EH (cell line): Measurements from ENCODE around the gene TMCC1.
"Not testable (repeated sequence)": the region's sequence is repeated elsewhere in the genome, so short reads cannot be mapped to it uniquely, and the experiment has no call there.

Source experiments
- DNase-seq: peaks from one replicate; pipeline ENCODE4 v3.0.0-alpha.2; 2015; ENCODE audit warnings: low read depth

TMCC1 gene

DNA sequence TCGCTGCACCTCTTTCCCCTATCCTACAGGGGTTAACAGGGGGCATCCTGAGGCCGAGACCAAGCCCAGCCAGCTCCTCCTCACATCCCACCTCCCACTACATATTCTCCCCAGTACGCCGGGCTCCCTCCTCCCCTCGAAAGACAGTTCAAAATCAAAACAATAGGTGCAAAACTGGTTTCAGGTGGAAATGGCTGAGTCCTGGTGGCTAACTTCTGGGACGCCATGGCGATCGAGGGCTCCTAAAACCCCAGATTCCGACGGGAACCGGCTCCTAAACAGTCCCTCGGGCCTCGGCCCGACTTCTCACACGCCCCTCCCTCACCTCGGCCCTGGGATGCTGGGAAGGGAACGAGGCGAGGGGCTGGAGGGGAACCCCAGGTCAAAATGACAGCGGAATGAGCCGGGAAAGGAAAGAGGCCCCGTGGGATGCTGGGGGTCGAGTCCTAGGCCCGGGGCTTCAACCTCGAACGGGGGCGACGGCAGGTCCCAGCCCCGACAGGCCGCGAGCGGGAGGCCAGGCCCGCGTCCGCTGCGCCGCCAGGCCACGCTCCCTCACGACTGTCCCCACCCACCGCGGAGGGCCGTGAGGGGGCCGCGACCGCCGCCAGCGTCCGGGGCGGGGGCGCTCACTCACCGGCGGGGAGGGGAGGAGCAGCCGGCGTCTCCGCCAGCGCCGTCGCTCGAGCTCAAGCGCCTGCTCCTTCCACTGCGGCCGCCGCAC lies 492 bp downstream of the TMCC1 start:
- peak; percentile 66 for DNase-seq

DNA sequence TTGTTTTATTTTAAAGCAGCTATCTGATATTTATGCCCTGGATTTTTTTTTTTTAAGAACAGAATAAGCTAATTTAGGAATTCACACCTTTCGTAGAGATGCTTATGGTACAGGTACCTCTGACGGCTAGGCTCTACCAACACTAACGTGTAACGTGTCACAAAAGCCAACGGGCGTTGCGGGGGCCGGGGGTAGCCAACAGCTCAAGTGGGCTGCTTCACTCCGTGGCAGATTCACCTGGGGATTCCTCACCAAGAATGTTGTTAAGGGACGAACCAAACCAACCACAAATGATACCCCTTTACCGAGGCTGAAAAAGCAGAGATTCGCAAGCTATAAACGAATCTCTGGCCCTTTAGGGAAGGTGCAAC lies 1.0 kb downstream of the TMCC1 start:
- no peak for DNase-seq

- no peak for DNase-seq
Measured at GRCh38 chr3:129890891-129891290, 2.6 kb downstream of the TMCC1 start.

DNA sequence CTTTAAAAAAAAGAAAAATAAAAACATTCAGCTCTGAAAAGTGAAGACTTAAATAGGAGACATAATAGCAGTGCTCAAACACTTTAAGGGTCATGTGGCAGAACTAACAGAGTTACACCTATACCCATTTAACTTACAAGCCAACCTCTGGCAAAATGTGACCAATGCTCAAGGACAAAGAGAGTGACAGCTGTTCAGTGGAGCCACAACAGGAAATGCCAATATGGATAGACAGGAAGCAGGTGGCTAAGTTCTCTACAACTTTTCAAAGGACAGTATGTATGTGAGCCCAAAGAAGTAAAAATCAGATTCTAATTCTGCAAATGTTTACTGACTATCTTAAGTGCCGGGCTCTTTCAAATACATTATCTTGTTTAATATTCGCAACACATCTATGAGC lies 3.4 kb downstream of the TMCC1 start:
- DNase-seq: no peak

GRCh38 chr3:129888771-129889170 lies 4.7 kb downstream of the TMCC1 start:
- DNase-seq: peak; percentile 98

GRCh38 chr3:129881261-129881660 lies 12.2 kb downstream of the TMCC1 start:
- DNase-seq: no peak

- DNase-seq: no peak
Measured at GRCh38 chr3:129878355-129878754, 15.2 kb downstream of the TMCC1 start.

- DNase-seq: not testable (repeated sequence)
Measured at GRCh38 chr3:129874479-129874878, 19.0 kb downstream of the TMCC1 start.

DNA sequence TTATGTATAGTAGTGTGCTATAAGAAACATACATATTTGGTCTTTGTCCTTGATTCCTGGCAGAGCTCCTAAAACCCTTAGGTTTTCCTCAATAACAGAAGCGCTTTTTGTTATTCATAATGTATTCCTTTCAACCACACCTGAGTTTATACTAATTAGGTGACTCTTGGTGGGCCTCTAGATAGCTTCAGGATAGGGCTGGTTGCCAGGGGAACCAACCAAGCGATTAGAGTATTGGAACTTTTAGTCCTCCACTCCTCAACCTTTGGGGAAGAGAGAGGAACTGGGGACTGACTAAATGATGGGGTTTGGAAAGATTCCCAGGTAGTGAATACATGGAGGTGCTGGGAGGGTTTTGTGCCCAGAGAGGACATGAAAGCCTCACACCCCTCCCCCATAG lies 24.6 kb downstream of the TMCC1 start:
- DNase-seq: no peak

- no peak for DNase-seq
Measured at GRCh38 chr3:129867506-129868124, 25.9 kb downstream of the TMCC1 start.

GRCh38 chr3:129865806-129866205 lies 27.7 kb downstream of the TMCC1 start:
- no peak for DNase-seq

- peak; percentile 10 for DNase-seq
Measured at GRCh38 chr3:129864519-129864918, 29.0 kb downstream of the TMCC1 start.

- no peak for DNase-seq
Measured at GRCh38 chr3:129859272-129859671, 34.2 kb downstream of the TMCC1 start.

- no peak for DNase-seq
Measured at GRCh38 chr3:129857899-129858298, 35.6 kb downstream of the TMCC1 start.

DNA sequence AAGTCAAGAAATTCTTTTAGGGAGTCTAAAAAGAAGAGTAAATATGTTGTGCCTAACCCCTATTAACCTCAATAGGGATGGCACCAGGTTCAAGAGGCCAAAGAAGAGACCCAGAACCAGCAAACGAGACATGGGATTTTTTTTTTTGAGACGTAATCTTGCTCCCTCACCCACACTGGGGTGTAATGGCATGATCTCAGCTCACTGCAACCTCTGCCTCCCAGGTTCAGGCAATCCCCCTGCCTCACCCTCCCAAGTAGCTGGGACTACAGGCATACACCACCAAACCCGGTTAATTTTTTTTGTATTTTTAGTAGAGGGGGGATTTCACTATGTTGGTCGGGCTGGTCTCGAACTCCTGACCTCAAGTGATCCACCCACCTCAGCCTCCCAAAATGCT lies 36.7 kb downstream of the TMCC1 start:
- not testable (repeated sequence) for DNase-seq

- peak; percentile 64 for DNase-seq
Measured at GRCh38 chr3:129855832-129856419, 37.6 kb downstream of the TMCC1 start.

DNA sequence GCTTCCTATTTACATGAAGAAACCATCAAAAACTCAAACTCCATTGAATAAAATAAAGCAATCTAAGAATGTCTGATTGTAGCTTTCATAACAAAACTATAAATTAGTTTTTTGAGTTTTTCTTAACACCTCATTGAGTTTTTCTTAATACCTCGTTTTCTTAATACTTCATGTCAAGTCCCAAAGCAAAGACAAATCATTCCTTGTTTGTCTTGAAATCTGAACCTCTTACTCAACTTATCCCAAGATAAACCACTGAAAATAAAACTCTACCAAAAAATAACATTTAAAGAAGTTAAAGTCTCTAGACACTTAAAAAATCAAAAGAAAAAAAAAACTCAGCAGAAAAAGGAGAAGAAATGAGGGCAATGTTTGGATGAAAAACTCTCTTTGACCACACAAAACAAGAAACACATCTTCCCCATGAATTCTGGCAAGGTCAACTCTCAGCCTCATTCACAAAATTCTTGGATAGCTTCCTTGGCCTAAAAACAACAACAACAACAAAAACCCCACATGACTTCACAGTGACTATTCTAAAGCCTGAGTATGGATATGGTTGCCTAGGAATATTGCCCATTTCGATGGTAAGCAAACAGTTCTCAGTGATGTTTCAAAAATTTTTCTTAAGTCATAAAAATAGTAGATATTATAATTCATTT lies 38.2 kb downstream of the TMCC1 start:
- DNase-seq: peak; percentile 57

DNA sequence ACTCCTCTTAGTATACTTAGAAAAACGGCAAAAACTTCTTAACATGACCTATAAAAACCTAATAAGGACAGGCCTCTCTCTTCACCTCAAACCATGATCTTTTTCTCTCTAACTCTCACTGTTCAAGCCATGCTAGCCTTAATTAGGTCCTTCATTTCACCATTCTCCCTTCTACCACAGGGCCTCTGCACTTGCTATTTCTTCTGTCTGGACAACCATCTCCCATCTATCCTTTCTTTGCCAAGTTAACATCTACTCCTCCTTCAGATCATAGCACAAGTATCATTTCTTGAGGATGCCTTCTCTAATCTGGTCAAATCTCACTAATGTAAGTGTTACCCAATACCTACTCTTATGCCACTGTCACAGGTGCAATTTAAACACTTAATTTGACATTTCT lies 39.1 kb downstream of the TMCC1 start:
- DNase-seq: no peak

- DNase-seq: peak; percentile 52
Measured at GRCh38 chr3:129845956-129846355, 47.6 kb downstream of the TMCC1 start.

- no peak for DNase-seq
Measured at GRCh38 chr3:129840707-129841360, 52.7 kb downstream of the TMCC1 start.

DNA sequence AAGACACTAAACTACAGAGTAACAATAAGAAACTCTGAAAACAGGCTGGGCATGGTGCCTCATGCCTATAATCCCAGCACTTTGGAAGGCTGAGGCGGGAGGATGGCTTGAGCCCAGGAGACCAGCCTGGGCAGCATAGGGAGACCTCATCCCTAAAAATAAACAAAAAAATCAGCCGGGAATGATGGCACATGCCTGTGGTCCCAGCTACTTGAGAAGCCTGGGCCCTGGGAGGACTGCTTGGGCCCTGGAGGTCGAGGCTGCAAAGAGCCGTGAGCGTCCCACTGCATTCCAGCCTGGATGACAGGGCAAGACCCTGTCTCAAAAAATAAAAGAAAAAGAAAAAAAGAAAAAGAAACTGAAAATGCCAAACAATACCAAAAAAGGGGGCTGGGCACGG lies 55.4 kb downstream of the TMCC1 start:
- DNase-seq: peak; percentile 35

GRCh38 chr3:129837065-129837642 lies 56.4 kb downstream of the TMCC1 start:
- peak; percentile 38 for DNase-seq
